SU-DHL-6 (cell line): ENCODE measurements around the gene TUBB2B.

ENCODE experiments used
- CTCF ChIP-seq: fragments of 200-600 bp; sonication (generic); IDR thresholded peaks from one replicate; pipeline ENCODE4 v1.5.1; 2017; ENCODE audit warnings: antibody characterized with exemption, mild to moderate bottlenecking, low read length, moderate library complexity; ENCODE audit not compliant: insufficient read depth, poor library complexity, severe bottlenecking
- EZH2phosphoT487 ChIP-seq: fragments of 200-600 bp; sonication (generic), shearing (Covaris generic); conservative IDR thresholded peaks from 2 replicates; pipeline ENCODE4 v1.6.1; 2018; ENCODE audit warnings: mild to moderate bottlenecking, antibody characterized with exemption, low read length, moderate library complexity, mixed read lengths

GRCh38 chr6:3237761-3238662 lies 10.6 kb upstream of the TUBB2B start:
- TF ChIP-seq CTCF (no peak), EZH2phosphoT487 (no peak)
